Caco-2 (cell line): ENCODE data around the gene APOL3. TPM values are rescaled to one million over a fixed set of nuclear protein-coding genes. Genes with fewer than 3 reads are reported as not detected.

Source experiments
- BruUV-seq: library from RNA; stranded (reverse); fragments of 400-500 nt; replicated peaks from 2 replicates; lab custom pipeline; 2021; lab: Mats Ljungman, UMichigan
- CTCF ChIA-PET: fragments of 300-600 bp; sonication (Branson Sonifier 250); formaldehyde crosslinking; loops from one replicate; lab custom pipeline; 2022; ENCODE audit warnings: antibody characterized with exemption; lab: Charles Lee
- POLR2A ChIA-PET: fragments of 300-600 bp; sonication (Branson Sonifier 250); formaldehyde crosslinking; loops from one replicate; lab custom pipeline; 2022; ENCODE audit warnings: antibody characterized with exemption; lab: Charles Lee
- DNase-seq, 2 experiments: peaks; one replicate each; pipeline versions ENCODE4 v3.0.0 to v3.0.0-alpha.2; 2020 to 2022
- H3K27me3 ChIP-seq: replicated peaks from 2 replicates; pipeline ENCODE4 v1.6.0; 2011; ENCODE audit warnings: low read length; ENCODE audit not compliant: control insufficient read depth, insufficient read depth
- H3K36me3 ChIP-seq: 2 replicates; pipeline ENCODE4 v1.5.1; 2011; ENCODE audit warnings: low read length; ENCODE audit not compliant: control insufficient read depth, insufficient read depth
- H3K4me1 ChIP-seq: fragments of 250-450 bp; sonication (Bioruptor Pico); 2 replicates; pipeline ENCODE4 v1.5.1; 2020; ENCODE audit warnings: mild to moderate bottlenecking
- H3K4me3 ChIP-seq: 2 replicates; pipeline ENCODE4 v1.5.1; 2011; ENCODE audit warnings: low read depth, mild to moderate bottlenecking, control low read depth, low read length
- H3K9me3 ChIP-seq: fragments of 250-450 bp; sonication (Bioruptor Pico); 2 replicates; pipeline ENCODE4 v1.5.1; 2020; ENCODE audit warnings: mild to moderate bottlenecking, moderate library complexity
- H3K27ac Mint-ChIP-seq: one replicate; pipeline ENCODE4 v1.8.0; 2022; ENCODE audit warnings: mixed read lengths; ENCODE audit not compliant: unreplicated experiment
- H3K27me3 Mint-ChIP-seq: one replicate; pipeline ENCODE4 v1.8.0; 2022; ENCODE audit warnings: mixed read lengths; ENCODE audit not compliant: insufficient read depth, unreplicated experiment
- H3K36me3 Mint-ChIP-seq: one replicate; pipeline ENCODE4 v1.8.0; 2022; ENCODE audit warnings: mild to moderate bottlenecking, mixed read lengths; ENCODE audit not compliant: insufficient read depth, unreplicated experiment
- H3K4me1 Mint-ChIP-seq: one replicate; pipeline ENCODE4 v1.8.0; 2022; ENCODE audit warnings: low read depth, mixed read lengths; ENCODE audit not compliant: unreplicated experiment
- H3K4me3 Mint-ChIP-seq: one replicate; pipeline ENCODE4 v1.8.0; 2022; ENCODE audit warnings: mild to moderate bottlenecking, moderate library complexity, mixed read lengths; ENCODE audit not compliant: unreplicated experiment
- H3K9me3 Mint-ChIP-seq: one replicate; pipeline ENCODE4 v1.8.0; 2022; ENCODE audit warnings: mixed read lengths; ENCODE audit not compliant: unreplicated experiment
- CTCF ChIP-seq, 2 experiments: fragments of 200-600 bp in 1 of 2; IDR thresholded peaks; 1 replicate in 1 of 2; 2 replicates in 1 of 2; pipeline versions ENCODE4 v1.5.1 to v1.8.0; 2011 to 2022; ENCODE audit warnings: antibody characterized with exemption in 1 of 2, control low read depth in 1 of 2, inconsistent platforms in 1 of 2, low read depth in 1 of 2, low read length in 1 of 2, mild to moderate bottlenecking in 1 of 2, moderate library complexity in 1 of 2; ENCODE audit not compliant: insufficient read depth in 1 of 2, severe bottlenecking in 1 of 2, unreplicated experiment in 1 of 2
- intact Hi-C: fragments of 100-400 bp; cut with micrococcal nuclease; formaldehyde crosslinking; loops from one replicate; pipeline ENCODE4 v1.10.0; 2022; ENCODE audit not compliant: unreplicated experiment
- total RNA-seq: library from RNA; stranded (reverse); gene quantifications from 2 replicates; pipeline ENCODE4 v1.2.3, GENCODE V29; 2022

The APOL3 gene
- total RNA-seq, 1 experiment from 2014 or later = not detected

- Mint-ChIP-seq H3K4me1 (no peaks in the 10 kb centered on the region), H3K36me3 (no peaks in the 10 kb centered on the region), H3K27ac (no peak overlapping the region), H3K4me3 (no peak overlapping the region), H3K9me3 (no peaks in the 10 kb centered on the region), H3K27me3 (peaks cover 20% of the 10 kb centered on the region)
- intact Hi-C loops = loop anchor here (10.0 kb wide), 2 partner anchors 285 to 395 kb away; no protein-coding TSS in a partner anchor
- BruUV-seq = no TSS peak
- no peaks in the 10 kb centered on the region for H3K27me3 ChIP-seq
- ChIA-PET POLR2A (interaction anchor here (0.6 kb wide), 1 partner anchor 103 kb away, joined by 3 read pairs; no protein-coding TSS in a partner anchor), CTCF (no interaction called here)
- H3K4me1 ChIP-seq = no peaks in the 10 kb centered on the region
- no peak for TF ChIP-seq CTCF (IDR thresholded peaks at IDR 0.05; ENCODE audit: insufficient read depth in 1 of 2, low read depth in 1 of 2, low read length in 1 of 2, severe bottlenecking in 1 of 2, unreplicated experiment in 1 of 2)
- H3K36me3 ChIP-seq = no peaks in the 10 kb centered on the region
- H3K9me3 ChIP-seq = no peaks in the 10 kb centered on the region
- no peak for DNase-seq
- H3K4me3 ChIP-seq = no peak overlapping the region
Measured at GRCh38 chr22:36129486-36130388, 30.8 kb downstream of the APOL3 start.

GRCh38 chr22:36129071-36129470 is 31.5 kb downstream of the APOL3 start:
- Mint-ChIP-seq H3K4me1 (peaks cover 2% of the 10 kb centered on the region), H3K27me3 (peaks cover 20% of the 10 kb centered on the region), H3K27ac (no peak overlapping the region), H3K4me3 (no peak overlapping the region), H3K36me3 (no peaks in the 10 kb centered on the region), H3K9me3 (no peaks in the 10 kb centered on the region)
- BruUV-seq = no TSS peak
- Histone ChIP-seq H3K4me1 (no peaks in the 10 kb centered on the region), H3K36me3 (no peaks in the 10 kb centered on the region), H3K4me3 (no peak overlapping the region), H3K9me3 (no peaks in the 10 kb centered on the region), H3K27me3 (no peaks in the 10 kb centered on the region)
- no peak for TF ChIP-seq CTCF (IDR thresholded peaks at IDR 0.05; ENCODE audit: insufficient read depth in 1 of 2, low read depth in 1 of 2, low read length in 1 of 2, severe bottlenecking in 1 of 2, unreplicated experiment in 1 of 2)
- no peak for DNase-seq
- POLR2A ChIA-PET = interaction anchor here (0.6 kb wide), 1 partner anchor 104 kb away, joined by 3 read pairs; no protein-coding TSS in a partner anchor
- intact Hi-C loops = loop anchor here (10.0 kb wide), 2 partner anchors 284 to 394 kb away; no protein-coding TSS in a partner anchor
- CTCF ChIA-PET = no interaction called here

- no peak for DNase-seq
- CTCF ChIA-PET = interaction anchor here (1.2 to 2.8 kb wide), 2 partner anchors 61 to 195 kb away, joined by 3 to 10 read pairs; no protein-coding TSS in a partner anchor
- Mint-ChIP-seq H3K36me3 (no peaks in the 10 kb centered on the region), H3K4me3 (no peak overlapping the region), H3K4me1 (peaks cover 7% of the 10 kb centered on the region), H3K9me3 (no peaks in the 10 kb centered on the region), H3K27me3 (peaks cover 20% of the 10 kb centered on the region), H3K27ac (no peak overlapping the region)
- POLR2A ChIA-PET = no interaction called here
- Histone ChIP-seq H3K4me1 (0 out of 2 replicates have a peak, but pooled peaks cover 3% of the 10 kb centered on the region), H3K4me3 (no peak overlapping the region), H3K36me3 (no peaks in the 10 kb centered on the region), H3K27me3 (no peaks in the 10 kb centered on the region), H3K9me3 (no peaks in the 10 kb centered on the region; the same call in 1 of the 2 replicates)
- TF ChIP-seq CTCF (IDR thresholded peaks at IDR 0.05; ENCODE audit: insufficient read depth in 1 of 2, low read depth in 1 of 2, low read length in 1 of 2, severe bottlenecking in 1 of 2, unreplicated experiment in 1 of 2) = no peak
- no TSS peak for BruUV-seq
- intact Hi-C loops = loop anchor here (2.0 to 10.0 kb wide), 3 partner anchors 281 to 495 kb away; no protein-coding TSS in a partner anchor
Measured at GRCh38 chr22:36125994-36126531, 34.5 kb downstream of the APOL3 start.
